IMR-90 (cell line): Measurements from ENCODE around the gene CTBP2. TPM values are rescaled to one million over a fixed set of nuclear protein-coding genes. Genes with fewer than 3 reads are reported as not detected.

ENCODE experiments used
- ATAC-seq: fragments of 200-7000 bp; cut with Tn5 transposase; 2 replicates; pipeline ENCODE4 v1.9.1; 2020; ENCODE audit warnings: low read depth, mild to moderate bottlenecking, moderate library complexity
- BruUV-seq: library from RNA; stranded (reverse); fragments of 400-500 nt; replicated peaks from 2 replicates; lab custom pipeline; 2021; lab: Mats Ljungman, UMichigan
- CTCF ChIA-PET: fragments of 300-600 bp; formaldehyde crosslinking; extraction: SDS; loops from one replicate; lab custom pipeline; 2021; ENCODE audit warnings: antibody characterized with exemption; lab: Yijun Ruan, JAX
- POLR2A ChIA-PET: fragments of 300-600 bp; sonication (Branson Sonifier 250); formaldehyde crosslinking; loops from one replicate; lab custom pipeline; 2022; ENCODE audit warnings: antibody characterized with exemption; ENCODE audit not compliant: unreplicated experiment; lab: Charles Lee
- DNase-seq: peaks from one replicate; pipeline ENCODE4 v3.0.0; 2013
- H2AFZ ChIP-seq: replicated peaks from 2 replicates; pipeline ENCODE3; 2013; ENCODE audit warnings: low read length, mild to moderate bottlenecking; ENCODE audit not compliant: poor library complexity
- H2AK5ac ChIP-seq: 2 replicates; pipeline ENCODE4 v1.6.1; 2013; ENCODE audit warnings: low read depth, low read length, inconsistent platforms
- H2AK9ac ChIP-seq: replicated peaks from 2 replicates; pipeline ENCODE3; 2013; ENCODE audit warnings: mild to moderate bottlenecking, low read depth, low read length, moderate library complexity; ENCODE audit not compliant: poor library complexity
- H2BK120ac ChIP-seq: 2 replicates; pipeline ENCODE4 v1.6.1; 2013; ENCODE audit warnings: low read depth, low read length, inconsistent platforms
- H2BK15ac ChIP-seq: 3 replicates; pipeline ENCODE4 v1.6.1; 2013; ENCODE audit warnings: low read depth, low read length, inconsistent platforms
- H2BK20ac ChIP-seq: 2 replicates; pipeline ENCODE4 v1.6.1; 2013; ENCODE audit warnings: low read depth, mild to moderate bottlenecking, inconsistent platforms, low read length, moderate library complexity
- H2BK5ac ChIP-seq: 2 replicates; pipeline ENCODE4 v1.6.1; 2013; ENCODE audit warnings: mild to moderate bottlenecking, low read depth, low read length, inconsistent platforms; ENCODE audit not compliant: poor library complexity, severe bottlenecking
- H3K14ac ChIP-seq: replicated peaks from 2 replicates; pipeline ENCODE4 v1.6.1; 2013; ENCODE audit warnings: low read depth, low read length, inconsistent platforms
- H3K18ac ChIP-seq: 2 replicates; pipeline ENCODE4 v1.6.1; 2013; ENCODE audit warnings: low read depth, low read length, control low read depth
- H3K23ac ChIP-seq: 2 replicates; pipeline ENCODE4 v1.6.1; 2013; ENCODE audit warnings: low read depth, low read length, inconsistent platforms
- H3K27ac ChIP-seq: 2 replicates; pipeline ENCODE4 v1.5.1; 2013; ENCODE audit warnings: mild to moderate bottlenecking, control low read depth, low read length; ENCODE audit not compliant: insufficient read depth
- H3K27me3 ChIP-seq: 2 replicates; pipeline ENCODE4 v1.6.1; 2013; ENCODE audit warnings: low read length; ENCODE audit not compliant: control insufficient read depth, insufficient read depth
- H3K36me3 ChIP-seq: 2 replicates; pipeline ENCODE4 v1.6.1; 2013; ENCODE audit warnings: low read length, mixed read lengths; ENCODE audit not compliant: control insufficient read depth, insufficient read depth
- H3K4ac ChIP-seq: 2 replicates; pipeline ENCODE4 v1.6.1; 2013; ENCODE audit warnings: low read depth, low read length, inconsistent platforms
- H3K4me1 ChIP-seq: 2 replicates; pipeline ENCODE4 v1.6.1; 2013; ENCODE audit warnings: low read length, mixed read lengths; ENCODE audit not compliant: control insufficient read depth, insufficient read depth
- H3K4me2 ChIP-seq: 2 replicates; pipeline ENCODE4 v1.6.1; 2013; ENCODE audit warnings: low read depth, mild to moderate bottlenecking, control low read depth, low read length, moderate library complexity
- H3K4me3 ChIP-seq: 2 replicates; pipeline ENCODE4 v1.5.1; 2013; ENCODE audit warnings: low read depth, mild to moderate bottlenecking, control low read depth, low read length, moderate library complexity; ENCODE audit not compliant: insufficient read depth
- H3K56ac ChIP-seq: 2 replicates; pipeline ENCODE4 v1.6.1; 2013; ENCODE audit warnings: low read length, inconsistent platforms; ENCODE audit not compliant: insufficient read depth; ENCODE audit errors: extremely low read depth
- H3K79me1 ChIP-seq, 2 experiments: 2 replicates each; pipeline ENCODE4 v1.6.1; 2013; ENCODE audit warnings: low read length in 2 of 2, inconsistent platforms in 1 of 2, low read depth in 1 of 2
- H3K9ac ChIP-seq: 2 replicates; pipeline ENCODE4 v1.6.1; 2013; ENCODE audit warnings: low read depth, low read length, control low read depth
- H3K9me1 ChIP-seq: 2 replicates; pipeline ENCODE4 v1.6.1; 2013; ENCODE audit warnings: low read length, inconsistent platforms; ENCODE audit not compliant: insufficient read depth
- H3K9me3 ChIP-seq: 2 replicates; pipeline ENCODE4 v1.6.1; 2013; ENCODE audit warnings: low read length; ENCODE audit not compliant: control insufficient read depth, insufficient read depth
- H4K20me1 ChIP-seq: 2 replicates; pipeline ENCODE4 v1.6.1; 2013; ENCODE audit warnings: low read length, inconsistent platforms; ENCODE audit not compliant: insufficient read depth
- H4K5ac ChIP-seq: 2 replicates; pipeline ENCODE4 v1.6.1; 2013; ENCODE audit warnings: mild to moderate bottlenecking, low read depth, low read length, control low read depth
- H4K8ac ChIP-seq, 2 experiments: 2 replicates each; pipeline ENCODE4 v1.6.1; 2013; ENCODE audit warnings: low read depth in 2 of 2, low read length in 2 of 2, control low read depth in 1 of 2, inconsistent platforms in 1 of 2
- H4K91ac ChIP-seq: 2 replicates; pipeline ENCODE4 v1.6.1; 2013; ENCODE audit warnings: low read depth, low read length, inconsistent platforms; ENCODE audit not compliant: insufficient read depth
- BHLHE40 ChIP-seq: fragments of 150-350 bp; IDR thresholded peaks from 2 replicates; pipeline ENCODE4 v1.6.1; 2016; ENCODE audit warnings: mild to moderate bottlenecking, low read depth, low read length
- CEBPB ChIP-seq: IDR thresholded peaks from 2 replicates; pipeline ENCODE4 v1.6.1; 2012; ENCODE audit warnings: low read depth, low read length, improper control_type of control experiment
- CHD1 ChIP-seq: IDR thresholded peaks from 2 replicates; pipeline ENCODE4 v1.6.1; 2012; ENCODE audit warnings: low read depth, low read length, improper control_type of control experiment
- FOS ChIP-seq: fragments of 150-350 bp; IDR thresholded peaks from 2 replicates; pipeline ENCODE4 v1.6.1; 2016; ENCODE audit warnings: low read depth, low read length
- MAFK ChIP-seq: IDR thresholded peaks from 2 replicates; pipeline ENCODE4 v1.6.1; 2012; ENCODE audit warnings: low read depth, low read length, improper control_type of control experiment
- MAZ ChIP-seq: IDR thresholded peaks from 2 replicates; pipeline ENCODE4 v1.6.1; 2012; ENCODE audit warnings: low read depth, mild to moderate bottlenecking, low read length, improper control_type of control experiment, moderate library complexity, borderline replicate concordance
- MXI1 ChIP-seq: IDR thresholded peaks from 2 replicates; pipeline ENCODE4 v1.6.1; 2012; ENCODE audit warnings: low read depth, mild to moderate bottlenecking, low read length, moderate library complexity, borderline replicate concordance
- NFE2L2 ChIP-seq: fragments of 150-350 bp; IDR thresholded peaks from 2 replicates; pipeline ENCODE4 v1.6.1; 2016; ENCODE audit warnings: low read depth, mild to moderate bottlenecking, low read length
- RAD21 ChIP-seq: IDR thresholded peaks from 2 replicates; pipeline ENCODE4 v1.6.1; 2012; ENCODE audit warnings: low read length, improper control_type of control experiment
- RCOR1 ChIP-seq: IDR thresholded peaks from 2 replicates; pipeline ENCODE4 v1.6.1; 2012; ENCODE audit warnings: mild to moderate bottlenecking, low read length, improper control_type of control experiment; ENCODE audit not compliant: insufficient replicate concordance
- RFX5 ChIP-seq: IDR thresholded peaks from 2 replicates; pipeline ENCODE4 v1.8.0; 2012; ENCODE audit warnings: low read depth, mild to moderate bottlenecking, low read length, moderate library complexity
- SMC3 ChIP-seq: fragments of 150-350 bp; IDR thresholded peaks from 2 replicates; pipeline ENCODE4 v1.6.1; 2016; ENCODE audit warnings: low read depth, mild to moderate bottlenecking, antibody characterized with exemption, low read length, moderate library complexity
- WGBS, 2 experiments: methylation state at CpG; one replicate each; pipeline versions ENCODE4 v1.1.5 to v1.1.7; 2013; ENCODE audit warnings: missing lambda C conversion rate in 2 of 2; ENCODE audit not compliant: insufficient read length in 1 of 2; ENCODE audit errors: extremely low coverage in 2 of 2; 5-methylcytosine and 5-hydroxymethylcytosine counted together
- dilution Hi-C: fragments of 300-500 bp; cut with HindIII; formaldehyde crosslinking; loops from one replicate; pipeline ENCODE4 v1.14.3; 2018; ENCODE audit warnings: low sequenced_read_pairs; ENCODE audit not compliant: unreplicated experiment
- in situ Hi-C: fragments of 300-500 bp; cut with MboI; formaldehyde crosslinking; loops from 3 replicates; pipeline ENCODE4 v1.14.3; 2019; ENCODE audit warnings: low sequenced_read_pairs, inconsistent platforms, mixed read lengths
- intact Hi-C: fragments of 100-400 bp; cut with micrococcal nuclease; formaldehyde crosslinking; loops from 2 replicates; pipeline ENCODE4 v1.10.0; 2022
- polyA plus RNA-seq, 3 experiments: library from polyadenylated mRNA; depleted of rRNA; stranded (reverse); fragments of >200 nt; gene quantifications; 2 replicates each; pipeline ENCODE4 v1.2.3, GENCODE V29; 2012; ENCODE audit warnings: low replicate concordance in 1 of 3
- total RNA-seq: library from RNA; depleted of rRNA; stranded (reverse); fragments of >200 nt; gene quantifications from 2 replicates; pipeline ENCODE4 v1.2.3, GENCODE V29; 2012
- TF ChIP-seq, protein P1 (sequence below): conservative IDR thresholded peaks from 2 replicates; pipeline ENCODE4 v1.5.1; 2012; ENCODE audit warnings: mild to moderate bottlenecking, low read depth, low read length, improper control_type of control experiment
- TF ChIP-seq, protein P2 (sequence below): fragments of 150-350 bp; IDR thresholded peaks from 2 replicates; pipeline ENCODE4 v1.6.1; 2016; ENCODE audit warnings: low read depth, mild to moderate bottlenecking, low read length, moderate library complexity, borderline replicate concordance
- TF ChIP-seq, protein P3 (sequence below): fragments of 150-350 bp; IDR thresholded peaks from 2 replicates; pipeline ENCODE4 v1.6.1; 2017; ENCODE audit warnings: mild to moderate bottlenecking, antibody characterized with exemption, low read length, low read depth

CTBP2 gene
- total and polyA plus RNA-seq, 2 of the 4 experiments (the other 2 are of a cell fraction) = 81.0 to 86.6 TPM

DNA sequence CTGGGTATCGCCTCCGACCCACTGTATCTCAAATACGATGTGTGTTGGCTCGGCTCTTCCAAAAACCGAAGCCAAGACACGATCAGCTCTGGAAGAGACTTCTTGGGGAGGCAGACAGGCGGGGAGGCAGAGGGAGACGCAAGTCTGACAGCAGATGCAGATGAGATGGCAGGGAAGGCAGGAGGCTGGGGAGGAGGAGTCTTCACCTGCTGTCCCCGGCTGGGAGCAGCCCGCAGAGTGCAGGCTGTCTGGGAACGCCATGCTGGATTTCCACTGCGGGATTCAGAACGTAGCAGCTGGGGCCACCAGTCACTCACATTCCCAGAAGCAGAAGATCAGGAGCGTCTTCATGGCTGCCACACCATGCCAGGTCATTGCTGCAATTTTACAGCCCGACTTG lies 29.4 kb downstream of the CTBP2 start:
- H3K56ac ChIP-seq = no peak overlapping the region
- H4K8ac ChIP-seq = no peak overlapping the region
- peaks cover 55 to 94% of the 10 kb centered on the region in 2 experiments for H3K79me1 ChIP-seq
- H3K23ac ChIP-seq = no peak overlapping the region
- H3K4me1 ChIP-seq = no peaks in the 10 kb centered on the region; the same call in 1 of the 2 replicates
- 86% methylated on average over 7 of the region's 15 CpGs; no CpG with 5 or more reads in 1 of the 2 experiments for WGBS, 2 experiments
- ChIA-PET CTCF (no interaction called here), POLR2A (no interaction called here)
- H2AK5ac ChIP-seq = no peak overlapping the region
- DNase-seq (no peak), ATAC-seq (no peak)
- no peak overlapping the region for H3K14ac ChIP-seq
- no peak overlapping the region for H3K9ac ChIP-seq
- H3K4me3 ChIP-seq = no peak overlapping the region
- intact Hi-C loops = no loop called here
- H3K27ac ChIP-seq = no peak overlapping the region
- no peak overlapping the region for H2AK9ac ChIP-seq
- H3K18ac ChIP-seq = no peak overlapping the region
- peaks cover 94% of the 10 kb centered on the region for H4K20me1 ChIP-seq
- no peak overlapping the region for H2BK15ac ChIP-seq
- dilution Hi-C loops = no loop called here
- H2BK5ac ChIP-seq = no peak overlapping the region
- H4K5ac ChIP-seq = no peak overlapping the region
- TF ChIP-seq BHLHE40 (no peak), MXI1 (no peak), SMC3 (no peak), CEBPB (no peak), MAFK (no peak), NFE2L2 (no peak), RCOR1 (no peak), MAZ (no peak), FOS (no peak), CHD1 (no peak), RFX5 (no peak), RAD21 (no peak)
- TF ChIP-seq, protein P1, sequence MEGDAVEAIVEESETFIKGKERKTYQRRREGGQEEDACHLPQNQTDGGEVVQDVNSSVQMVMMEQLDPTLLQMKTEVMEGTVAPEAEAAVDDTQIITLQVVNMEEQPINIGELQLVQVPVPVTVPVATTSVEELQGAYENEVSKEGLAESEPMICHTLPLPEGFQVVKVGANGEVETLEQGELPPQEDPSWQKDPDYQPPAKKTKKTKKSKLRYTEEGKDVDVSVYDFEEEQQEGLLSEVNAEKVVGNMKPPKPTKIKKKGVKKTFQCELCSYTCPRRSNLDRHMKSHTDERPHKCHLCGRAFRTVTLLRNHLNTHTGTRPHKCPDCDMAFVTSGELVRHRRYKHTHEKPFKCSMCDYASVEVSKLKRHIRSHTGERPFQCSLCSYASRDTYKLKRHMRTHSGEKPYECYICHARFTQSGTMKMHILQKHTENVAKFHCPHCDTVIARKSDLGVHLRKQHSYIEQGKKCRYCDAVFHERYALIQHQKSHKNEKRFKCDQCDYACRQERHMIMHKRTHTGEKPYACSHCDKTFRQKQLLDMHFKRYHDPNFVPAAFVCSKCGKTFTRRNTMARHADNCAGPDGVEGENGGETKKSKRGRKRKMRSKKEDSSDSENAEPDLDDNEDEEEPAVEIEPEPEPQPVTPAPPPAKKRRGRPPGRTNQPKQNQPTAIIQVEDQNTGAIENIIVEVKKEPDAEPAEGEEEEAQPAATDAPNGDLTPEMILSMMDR = no peak
- TF ChIP-seq, protein P2, sequence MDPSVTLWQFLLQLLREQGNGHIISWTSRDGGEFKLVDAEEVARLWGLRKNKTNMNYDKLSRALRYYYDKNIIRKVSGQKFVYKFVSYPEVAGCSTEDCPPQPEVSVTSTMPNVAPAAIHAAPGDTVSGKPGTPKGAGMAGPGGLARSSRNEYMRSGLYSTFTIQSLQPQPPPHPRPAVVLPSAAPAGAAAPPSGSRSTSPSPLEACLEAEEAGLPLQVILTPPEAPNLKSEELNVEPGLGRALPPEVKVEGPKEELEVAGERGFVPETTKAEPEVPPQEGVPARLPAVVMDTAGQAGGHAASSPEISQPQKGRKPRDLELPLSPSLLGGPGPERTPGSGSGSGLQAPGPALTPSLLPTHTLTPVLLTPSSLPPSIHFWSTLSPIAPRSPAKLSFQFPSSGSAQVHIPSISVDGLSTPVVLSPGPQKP = no peak
- TF ChIP-seq, protein P3, sequence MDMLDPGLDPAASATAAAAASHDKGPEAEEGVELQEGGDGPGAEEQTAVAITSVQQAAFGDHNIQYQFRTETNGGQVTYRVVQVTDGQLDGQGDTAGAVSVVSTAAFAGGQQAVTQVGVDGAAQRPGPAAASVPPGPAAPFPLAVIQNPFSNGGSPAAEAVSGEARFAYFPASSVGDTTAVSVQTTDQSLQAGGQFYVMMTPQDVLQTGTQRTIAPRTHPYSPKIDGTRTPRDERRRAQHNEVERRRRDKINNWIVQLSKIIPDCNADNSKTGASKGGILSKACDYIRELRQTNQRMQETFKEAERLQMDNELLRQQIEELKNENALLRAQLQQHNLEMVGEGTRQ = no peak
- no peak overlapping the region for H4K91ac ChIP-seq
- no peak overlapping the region for H3K4ac ChIP-seq
- H2AFZ ChIP-seq = no peak overlapping the region
- no TSS peak for BruUV-seq
- peaks cover 29% of the 10 kb centered on the region for H3K9me1 ChIP-seq
- no peak overlapping the region for H2BK120ac ChIP-seq
- no peak overlapping the region for H3K4me2 ChIP-seq
- H2BK20ac ChIP-seq = no peak overlapping the region
- no peaks in the 10 kb centered on the region for H3K27me3 ChIP-seq
- peaks cover 43% of the 10 kb centered on the region for H3K36me3 ChIP-seq
- H3K9me3 ChIP-seq = peaks cover 4% of the 10 kb centered on the region
- in situ Hi-C loops = no loop called here
